ENCODE data around the gene GALNT13.

The GALNT13 gene

GRCh38 chr2:153946036-153946435, 74.3 kb downstream of the GALNT13 start:
- no peak for DNase-seq

DNA sequence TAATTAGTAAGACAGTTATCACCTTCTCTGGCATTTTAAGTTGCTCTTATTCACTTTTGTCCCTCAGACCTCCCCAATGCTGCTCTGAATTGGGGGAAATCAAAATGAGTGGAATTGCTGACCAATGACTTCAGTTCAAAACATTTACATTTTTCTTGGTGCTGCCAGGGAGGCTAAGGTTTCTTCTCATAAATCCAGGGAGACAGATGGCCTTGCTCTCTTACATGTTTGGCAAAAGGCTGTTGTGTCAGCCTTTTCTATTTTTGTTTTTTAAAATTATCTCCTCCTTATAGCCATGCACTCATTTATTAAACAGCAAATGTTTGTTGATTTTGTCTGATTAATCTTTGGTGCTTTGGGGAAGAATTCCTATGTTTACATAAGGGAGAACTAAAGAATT, 82.0 kb downstream of the GALNT13 start:
- no peak for DNase-seq

- DNase-seq = no peak
Observed at GRCh38 chr2:153963256-153963655, 91.5 kb downstream of the GALNT13 start.

GRCh38 chr2:153967248-153967973, 95.7 kb downstream of the GALNT13 start:
- no peak for DNase-seq

DNA sequence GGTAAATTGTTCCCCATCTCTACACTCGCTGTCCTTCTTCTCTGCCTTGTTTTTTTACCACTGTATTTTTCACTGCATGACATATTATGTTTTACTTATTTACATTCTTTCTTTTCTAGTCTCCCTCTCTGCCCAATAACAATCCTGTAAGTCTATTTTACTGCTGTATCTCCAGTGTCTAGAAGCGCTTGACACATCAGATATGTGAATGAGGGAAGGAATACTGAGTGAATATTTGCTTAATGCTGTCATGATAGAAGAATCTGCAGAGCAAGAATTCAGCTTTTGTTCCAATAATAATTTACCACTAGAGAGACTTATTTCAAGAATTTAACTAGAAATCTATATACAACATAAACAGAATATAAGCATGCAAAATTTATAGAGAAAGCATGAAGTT, 99.5 kb downstream of the GALNT13 start:
- no peak for DNase-seq

- DNase-seq = no peak
Observed at GRCh38 chr2:153971855-153972254, 100.1 kb downstream of the GALNT13 start.

DNA sequence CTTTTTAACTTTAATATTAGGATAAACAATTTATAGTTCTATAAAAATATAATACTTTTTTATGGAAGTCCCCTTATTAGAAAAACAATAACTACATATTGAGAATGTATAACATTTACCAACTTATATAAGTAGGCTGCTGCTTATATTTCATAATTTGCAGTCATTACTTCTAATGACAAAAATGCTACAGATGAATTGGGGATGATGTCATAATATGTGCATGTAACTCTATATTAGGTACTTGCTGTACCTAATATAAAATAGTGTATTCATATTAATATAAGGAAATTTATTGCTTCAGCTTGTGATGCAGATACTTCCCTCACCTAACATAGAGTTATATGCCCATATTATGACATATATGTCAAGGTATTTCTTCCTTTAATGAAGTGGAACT, 100.7 kb downstream of the GALNT13 start:
- DNase-seq = no peak

- DNase-seq = no peak
Observed at GRCh38 chr2:153986488-153987229, 114.9 kb downstream of the GALNT13 start.

- DNase-seq = no peak
Observed at GRCh38 chr2:153990771-153991170, 119.0 kb downstream of the GALNT13 start.

- DNase-seq = no peak
Observed at GRCh38 chr2:154013514-154013913, 141.8 kb downstream of the GALNT13 start.

- DNase-seq = no peak
Observed at GRCh38 chr2:154015233-154015632, 143.5 kb downstream of the GALNT13 start.

- DNase-seq = no peak
Observed at GRCh38 chr2:154029504-154029903, 157.8 kb downstream of the GALNT13 start.

GRCh38 chr2:154032220-154032619, 160.5 kb downstream of the GALNT13 start:
- no peak for DNase-seq

DNA sequence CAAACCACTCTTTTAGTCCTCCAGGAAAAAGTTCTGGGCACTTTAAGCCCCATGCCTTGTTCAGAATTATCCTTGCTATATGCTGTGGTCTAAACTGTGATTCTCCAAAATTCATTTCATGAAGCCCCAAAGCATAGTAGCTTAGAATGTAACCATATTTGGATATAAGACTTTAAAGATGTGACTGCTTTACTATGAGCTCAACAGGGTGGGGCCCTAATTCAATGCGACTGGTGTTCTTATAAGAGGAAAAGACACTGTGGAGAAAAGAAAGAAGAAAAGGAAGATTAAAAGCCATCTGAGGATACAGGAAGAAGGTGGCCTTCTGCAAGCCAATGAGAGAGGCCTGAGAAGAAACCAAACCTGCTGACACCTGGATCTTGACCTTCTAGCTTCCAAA, 174.8 kb downstream of the GALNT13 start:
- no peak for DNase-seq

DNA sequence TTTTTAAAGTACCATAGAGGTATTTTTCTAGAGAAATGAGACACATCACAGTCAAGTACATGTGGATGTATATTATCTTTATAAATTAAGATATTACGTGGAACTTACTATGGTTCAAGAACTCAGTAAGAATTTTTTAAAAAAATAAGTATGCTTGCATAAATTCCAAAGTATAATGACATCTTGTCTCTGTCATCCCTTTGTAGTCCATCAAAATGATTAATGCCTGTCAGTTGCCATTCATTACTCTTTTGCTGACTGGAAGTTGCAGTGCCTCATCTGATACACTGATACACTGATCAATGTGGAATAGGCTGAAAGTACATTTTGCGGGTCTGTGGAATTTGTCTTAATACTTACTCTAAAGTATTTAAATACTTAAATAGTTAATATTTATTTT, 177.2 kb downstream of the GALNT13 start:
- DNase-seq = no peak

DNA sequence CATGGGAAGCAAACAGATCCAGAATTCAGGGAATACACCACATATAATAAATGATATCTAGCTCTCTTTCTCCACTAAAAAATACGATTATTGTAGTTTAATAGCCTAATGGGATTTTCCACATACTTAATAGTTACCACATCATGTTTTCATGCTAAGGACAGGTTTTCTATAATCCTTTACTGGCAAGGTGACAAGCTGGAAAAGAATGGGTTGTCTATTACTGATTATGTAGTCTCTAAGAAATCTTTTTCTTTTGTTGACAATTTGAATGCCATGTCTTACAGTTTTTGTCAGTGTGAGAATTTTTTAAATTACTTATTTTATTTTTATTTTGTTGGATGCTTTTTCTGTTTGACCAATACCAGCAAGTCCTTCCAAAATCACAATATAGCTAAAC, 177.8 kb downstream of the GALNT13 start:
- DNase-seq = no peak

DNA sequence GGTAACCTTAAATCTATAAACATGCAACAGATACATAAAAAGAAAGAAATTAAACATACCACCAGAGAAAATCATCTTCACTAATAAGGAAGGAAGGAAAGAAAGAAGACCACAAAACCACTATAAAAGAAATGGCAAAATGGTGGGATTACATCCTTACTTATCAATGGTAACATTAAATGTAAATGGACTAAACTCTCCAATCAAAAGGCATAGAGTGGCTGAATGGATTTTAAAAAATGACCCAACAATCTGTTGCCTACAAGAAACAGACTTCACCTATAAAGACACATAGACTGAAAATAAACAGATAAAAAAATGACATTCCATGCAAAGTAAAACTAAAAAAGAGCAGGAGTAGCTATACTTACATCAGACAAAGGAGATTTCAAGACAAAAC, 195.4 kb downstream of the GALNT13 start:
- DNase-seq = no peak

DNA sequence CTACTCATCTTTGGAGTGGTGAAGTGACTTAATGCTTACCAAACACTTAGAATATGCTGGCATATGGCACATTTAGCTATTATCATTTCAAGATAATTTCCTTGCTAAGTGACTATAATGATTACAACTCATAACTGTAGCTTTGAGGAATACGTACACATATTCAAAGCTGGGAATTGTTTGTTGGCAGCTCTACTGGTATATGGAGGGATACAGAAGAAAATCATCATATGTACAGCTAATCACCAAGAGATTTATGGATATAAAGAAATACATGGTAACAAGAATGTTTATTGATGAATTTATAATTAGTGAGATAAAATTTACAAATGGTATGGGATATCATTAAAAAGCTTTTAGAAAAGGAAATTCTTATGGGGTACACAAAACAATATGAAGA, 207.2 kb downstream of the GALNT13 start:
- DNase-seq = no peak

DNA sequence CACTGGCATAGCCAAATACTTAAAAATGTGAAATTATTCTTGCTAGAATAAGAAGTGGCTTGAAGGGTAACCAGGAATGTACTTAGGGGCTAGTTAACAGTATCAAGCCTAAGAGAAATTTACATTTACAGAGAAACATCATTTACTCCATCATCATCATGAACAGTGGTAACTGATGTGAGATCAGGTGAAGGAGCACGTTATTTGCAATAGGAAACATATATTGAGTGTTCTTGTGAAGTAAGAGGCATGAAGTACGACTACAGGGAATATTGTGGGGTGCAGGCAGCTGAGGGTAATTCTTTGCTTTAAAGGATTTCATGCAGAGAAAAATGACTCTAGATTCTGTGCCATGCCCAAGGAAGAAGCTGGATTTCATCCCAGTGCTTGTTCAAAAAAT, 220.8 kb downstream of the GALNT13 start:
- no peak for DNase-seq

- no peak for DNase-seq
Observed at GRCh38 chr2:154093856-154094255, 222.1 kb downstream of the GALNT13 start.

GRCh38 chr2:154097833-154098398, 226.2 kb downstream of the GALNT13 start:
- DNase-seq = no peak

DNA sequence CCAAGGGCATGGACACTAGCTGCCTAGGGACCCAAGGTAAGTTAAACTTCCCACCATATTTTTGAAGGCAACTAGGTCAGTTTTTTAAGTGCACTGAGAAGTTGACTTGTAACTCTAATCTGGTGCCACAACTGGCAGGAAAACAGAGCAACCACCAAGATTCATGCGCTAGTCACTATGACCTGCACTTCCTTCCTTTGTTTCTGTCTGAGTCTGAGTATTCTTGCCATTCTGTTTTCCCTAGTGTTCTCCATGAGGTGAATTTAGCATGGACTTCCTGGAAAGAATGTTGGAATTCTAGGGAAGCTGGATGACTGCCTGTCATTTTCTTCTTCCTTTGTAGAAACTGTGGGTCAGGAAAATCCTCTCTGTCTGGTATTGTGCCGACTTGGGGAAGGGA, 249.0 kb downstream of the GALNT13 start:
- DNase-seq = no peak

DNA sequence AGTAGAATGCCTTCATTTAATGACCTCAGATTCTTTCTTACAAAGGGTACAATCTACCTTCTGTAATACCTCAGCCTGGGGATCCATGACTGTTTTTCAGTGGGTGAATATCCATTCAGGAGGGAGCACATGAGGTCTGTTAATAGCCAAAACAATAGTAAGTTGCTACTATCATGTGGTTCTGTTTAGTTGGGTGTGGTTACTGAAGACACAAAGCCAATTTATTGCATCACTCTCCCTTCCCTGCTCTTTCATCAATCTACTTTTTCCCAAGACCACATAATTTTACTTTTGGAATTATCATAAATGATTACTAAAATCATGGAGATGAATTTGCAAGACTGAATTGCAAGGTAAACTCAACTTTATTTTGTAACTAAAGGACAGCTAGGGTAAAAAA, 254.2 kb downstream of the GALNT13 start:
- DNase-seq = no peak

- no peak for DNase-seq
Observed at GRCh38 chr2:154130821-154131220, 259.1 kb downstream of the GALNT13 start.
